Measurements from ENCODE around the gene RPL10. TPM values are rescaled to one million over a fixed set of nuclear protein-coding genes. Genes with fewer than 3 reads are reported as not detected.

Gene RPL10
- total and polyA plus RNA-seq, 2 of the 8 experiments (the other 6 are each of a cell fraction or from before 2014, with no cell fraction given) = 2,633 to 4,293 TPM

DNA sequence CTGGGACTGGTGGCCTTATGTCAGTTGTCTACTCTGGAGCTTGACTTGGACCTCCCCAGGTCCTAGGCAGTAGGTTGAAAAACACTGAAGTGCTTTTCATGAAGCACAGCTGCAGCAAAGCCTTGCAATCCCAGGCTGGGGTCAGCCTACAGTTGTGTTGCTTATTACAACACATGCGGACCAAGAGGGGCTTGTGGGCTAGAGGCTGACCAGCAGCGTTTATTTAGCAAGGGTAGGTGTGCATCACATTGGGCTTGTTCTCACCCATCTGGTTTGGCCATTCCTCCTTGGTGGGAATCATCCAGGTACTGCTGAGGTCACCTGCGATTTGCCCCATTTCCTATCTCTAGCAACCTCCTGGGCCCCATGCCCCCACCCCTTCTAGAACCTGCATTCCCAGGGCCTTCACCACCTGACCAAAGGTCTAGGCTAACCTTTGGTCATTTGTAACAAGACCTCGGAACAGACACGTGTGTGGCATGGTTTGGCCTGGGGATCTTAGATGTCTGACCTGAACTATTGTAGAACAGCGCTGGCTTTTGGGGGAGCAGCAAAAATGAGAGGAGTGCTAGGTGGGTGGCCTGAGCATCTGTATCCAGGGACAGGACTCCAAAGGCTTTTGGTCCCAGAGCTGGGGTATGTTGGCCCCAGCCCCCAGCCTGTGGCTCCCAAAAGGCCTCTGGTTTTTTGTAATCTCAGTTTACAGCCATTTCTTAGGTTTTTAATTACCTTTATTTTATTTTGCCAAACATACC lies 3.0 kb downstream of the RPL10 start (continued):
- TF ChIP-seq CHD7 (IDR thresholded peaks at IDR 0.05; ENCODE audit: insufficient replicate concordance, low read length) (peak; percentile 70), SP4 (IDR thresholded peaks at IDR 0.05; ENCODE audit: low read length) (no peak), ATF2 (IDR thresholded peaks at IDR 0.05; ENCODE audit: low read length) (peak; percentile 91), TAF7 (optimal IDR thresholded peaks at IDR 0.05; ENCODE audit: borderline replicate concordance, low read depth, low read length) (peak; percentile 55), POLR2AphosphoS5 (IDR thresholded peaks at IDR 0.05; ENCODE audit: low read depth, low read length) (peak; percentile 99)
